Measurements from ENCODE around the gene CD22. TPM values are rescaled to one million over a fixed set of nuclear protein-coding genes. Genes with fewer than 3 reads are reported as not detected.

The CD22 gene
- total and polyA plus RNA-seq, 10 donors = 251 to 446 (median 362) TPM

DNA sequence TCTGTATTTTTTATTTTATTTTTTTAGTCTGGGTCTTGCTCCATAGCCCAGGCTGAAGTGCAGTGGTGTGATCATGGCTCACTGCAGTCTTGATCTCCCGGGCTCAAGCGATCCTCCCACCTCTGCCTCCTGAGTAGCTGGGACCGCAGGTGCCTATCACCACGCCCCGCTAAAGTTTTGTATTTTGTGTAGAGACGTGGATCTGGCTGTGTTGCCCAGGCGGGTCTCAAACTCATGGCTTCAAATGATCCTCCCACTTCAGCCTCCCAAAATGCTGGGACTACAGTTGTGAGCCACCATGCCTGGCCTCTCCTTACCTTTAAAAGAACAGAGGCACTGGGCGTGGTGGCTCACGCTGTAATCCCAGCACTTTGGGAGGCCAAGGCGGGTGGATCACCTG lies 41.3 kb upstream of the CD22 start:
- no peak overlapping the region for H3K4me3 ChIP-seq
- H3K9me3 ChIP-seq = no peaks in the 10 kb centered on the region
- H3K36me3 ChIP-seq = no peaks in the 10 kb centered on the region
- no peak overlapping the region for H3K27ac ChIP-seq
- peaks cover 0 to 11% (median 0%) of the 10 kb centered on the region in 7 donors for H3K27me3 ChIP-seq (replicated peaks in 1 of 7)
- peaks cover 0 to 7% (median 2%) of the 10 kb centered on the region in 6 donors for H3K4me1 ChIP-seq
- intact Hi-C loops (cut with DNase I; ENCODE audit: low total_unique reads) = no loop called here
- no peak for TF ChIP-seq POLR2AphosphoS5 (IDR thresholded peaks at IDR 0.05)
- no peak for TF ChIP-seq CTCF (IDR thresholded peaks at IDR 0.05 in 8 of 11, conservative IDR thresholded peaks at IDR 0.05 in 3 of 11)
- TF ChIP-seq POLR2A (IDR thresholded peaks at IDR 0.05) = no peak
- DNase-seq = no peak
- 86 to 97% (median 92%) methylated on average over 9 to 10 of the region's 10 CpGs for WGBS, 5 donors

GRCh38 chr19:35288331-35288730 lies 40.7 kb upstream of the CD22 start:
- TF ChIP-seq POLR2AphosphoS5 (IDR thresholded peaks at IDR 0.05) (no peak), CTCF (IDR thresholded peaks at IDR 0.05 in 8 of 11, conservative IDR thresholded peaks at IDR 0.05 in 3 of 11) (no peak), POLR2A (IDR thresholded peaks at IDR 0.05) (no peak)
- WGBS, 5 donors = 65 to 90% (median 77%) methylated on average over 2 of the region's 2 CpGs
- Histone ChIP-seq H3K27ac (no peak overlapping the region), H3K4me3 (no peak overlapping the region), H3K9me3 (no peaks in the 10 kb centered on the region), H3K36me3 (no peaks in the 10 kb centered on the region), H3K4me1 (peaks cover 0 to 1% (median 0%) of the 10 kb centered on the region in 6 donors), H3K27me3 (replicated peaks in 1 of 7) (peaks cover 0 to 7% (median 0%) of the 10 kb centered on the region in 7 donors)
- DNase-seq = no peak
- intact Hi-C loops (cut with DNase I; ENCODE audit: low total_unique reads) = no loop called here

GRCh38 chr19:35288906-35289305 lies 40.1 kb upstream of the CD22 start:
- no peak for DNase-seq
- WGBS, 5 donors = 81 to 87% (median 83%) methylated on average over 5 of the region's 5 CpGs
- Histone ChIP-seq H3K27me3 (replicated peaks in 1 of 7) (peaks cover 0 to 8% (median 0%) of the 10 kb centered on the region in 7 donors), H3K4me1 (no peaks in the 10 kb centered on the region), H3K4me3 (no peak overlapping the region), H3K9me3 (no peaks in the 10 kb centered on the region), H3K36me3 (no peaks in the 10 kb centered on the region), H3K27ac (no peak overlapping the region)
- TF ChIP-seq CTCF (IDR thresholded peaks at IDR 0.05 in 8 of 11, conservative IDR thresholded peaks at IDR 0.05 in 3 of 11) (no peak), POLR2AphosphoS5 (IDR thresholded peaks at IDR 0.05) (no peak), POLR2A (IDR thresholded peaks at IDR 0.05) (no peak)
- intact Hi-C loops (cut with DNase I; ENCODE audit: low total_unique reads) = no loop called here

GRCh38 chr19:35290381-35291127 lies 38.4 kb upstream of the CD22 start:
- 81 to 91% (median 83%) methylated on average over 19 to 20 of the region's 20 CpGs for WGBS, 5 donors
- intact Hi-C loops (cut with DNase I; ENCODE audit: low total_unique reads) = no loop called here
- H3K27ac ChIP-seq = no peak overlapping the region
- no peaks in the 10 kb centered on the region for H3K36me3 ChIP-seq
- H3K4me1 ChIP-seq = peaks cover 0 to 8% (median 7%) of the 10 kb centered on the region in 6 donors
- no peak overlapping the region for H3K4me3 ChIP-seq
- H3K27me3 ChIP-seq (replicated peaks in 1 of 7) = peaks cover 0 to 13% (median 0%) of the 10 kb centered on the region in 7 donors
- H3K9me3 ChIP-seq = no peaks in the 10 kb centered on the region
- no peak for TF ChIP-seq CTCF (IDR thresholded peaks at IDR 0.05 in 8 of 11, conservative IDR thresholded peaks at IDR 0.05 in 3 of 11)
- no peak for TF ChIP-seq POLR2A (IDR thresholded peaks at IDR 0.05)
- TF ChIP-seq POLR2AphosphoS5 (IDR thresholded peaks at IDR 0.05) = no peak
- no peak for DNase-seq
